ENCODE measurements around the gene HLA-C.
"Not testable (repeated sequence)": the region's sequence is repeated elsewhere in the genome, so short reads cannot be mapped to it uniquely, and the experiment has no call there.

HLA-C gene

GRCh38 chr6:31266567-31267360 lies 5.1 kb downstream of the HLA-C start:
- H3K4me2 ChIP-seq (ENCODE audit: low read depth, low read length, poor library complexity, severe bottlenecking) = no peak overlapping the region
- H3K36me3 ChIP-seq (ENCODE audit: insufficient read depth, low read length) = peaks cover 20% of the 10 kb centered on the region; the same call in 1 of the 2 replicates
- H3K9me3 ChIP-seq (ENCODE audit: insufficient read depth, low read depth, low read length) = no peaks in the 10 kb centered on the region; the same call in 1 of the 2 replicates
- H3K27me3 ChIP-seq (ENCODE audit: insufficient read depth, low read length, poor library complexity, severe bottlenecking) = no peaks in the 10 kb centered on the region
- TF ChIP-seq CTCF (conservative IDR thresholded peaks at IDR 0.05; ENCODE audit: low read length) = no peak
- TF ChIP-seq EZH2phosphoT487 (IDR thresholded peaks at IDR 0.05; ENCODE audit: borderline replicate concordance) = no peak
- no peak overlapping the region for H3K4me3 ChIP-seq (ENCODE audit: low read length, poor library complexity, severe bottlenecking)
- H3K79me2 ChIP-seq (ENCODE audit: insufficient read depth, low read length) = peaks cover 27% of the 10 kb centered on the region
- no peak overlapping the region for H3K9ac ChIP-seq (ENCODE audit: low read depth, low read length, poor library complexity, severe bottlenecking)
- H3F3A ChIP-seq (ENCODE audit: low read depth) = peaks cover 4% of the 10 kb centered on the region; the same call in 1 of the 2 replicates
- no peak overlapping the region for H2AFZ ChIP-seq (ENCODE audit: low read length)
- H4K20me1 ChIP-seq (ENCODE audit: insufficient read depth, low read length, poor library complexity, severe bottlenecking) = peaks cover 28% of the 10 kb centered on the region
- no peaks in the 10 kb centered on the region for H3K9me2 ChIP-seq (replicated peaks; ENCODE audit: low read depth, low read length)
- H3K4me1 ChIP-seq (ENCODE audit: insufficient read depth, low read length, poor library complexity, severe bottlenecking) = peaks cover 14% of the 10 kb centered on the region

DNA sequence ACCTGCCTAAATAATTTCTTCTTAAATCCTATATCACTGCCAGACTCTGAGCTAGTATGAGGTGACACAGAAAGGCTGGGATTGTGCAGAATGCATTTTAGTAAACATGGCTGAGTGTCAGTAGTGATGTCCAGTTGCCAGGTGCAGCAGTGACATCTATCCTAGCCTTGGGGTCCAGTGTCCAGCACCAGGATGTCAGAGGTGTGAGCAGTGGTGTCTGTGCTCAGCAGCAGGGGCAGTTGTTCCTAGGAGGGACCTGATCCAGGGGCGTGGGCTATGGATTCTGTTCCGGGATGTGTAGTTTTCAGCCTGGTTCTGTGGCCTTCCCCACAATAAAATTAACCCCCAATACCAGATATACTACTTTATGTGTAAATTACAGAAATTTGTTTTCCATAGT lies 6.0 kb downstream of the HLA-C start:
- H3K9me2 ChIP-seq (replicated peaks; ENCODE audit: low read depth, low read length) = no peaks in the 10 kb centered on the region
- TF ChIP-seq CTCF (conservative IDR thresholded peaks at IDR 0.05; ENCODE audit: low read length) (no peak), EZH2phosphoT487 (IDR thresholded peaks at IDR 0.05; ENCODE audit: borderline replicate concordance) (no peak)
- H3K9ac ChIP-seq (ENCODE audit: low read depth, low read length, poor library complexity, severe bottlenecking) = no peak overlapping the region
- H3K4me2 ChIP-seq (ENCODE audit: low read depth, low read length, poor library complexity, severe bottlenecking) = no peak overlapping the region
- no peak overlapping the region for H3K4me3 ChIP-seq (ENCODE audit: low read length, poor library complexity, severe bottlenecking)
- H3K79me2 ChIP-seq (ENCODE audit: insufficient read depth, low read length) = peaks cover 19% of the 10 kb centered on the region
- no peak overlapping the region for H2AFZ ChIP-seq (ENCODE audit: low read length)
- no peaks in the 10 kb centered on the region; the same call in 1 of the 2 replicates for H3K9me3 ChIP-seq (ENCODE audit: insufficient read depth, low read depth, low read length)
- H3K27me3 ChIP-seq (ENCODE audit: insufficient read depth, low read length, poor library complexity, severe bottlenecking) = no peaks in the 10 kb centered on the region
- peaks cover 20% of the 10 kb centered on the region; the same call in 1 of the 2 replicates for H3K36me3 ChIP-seq (ENCODE audit: insufficient read depth, low read length)
- H4K20me1 ChIP-seq (ENCODE audit: insufficient read depth, low read length, poor library complexity, severe bottlenecking) = peaks cover 24% of the 10 kb centered on the region
- H3K4me1 ChIP-seq (ENCODE audit: insufficient read depth, low read length, poor library complexity, severe bottlenecking) = peaks cover 12% of the 10 kb centered on the region
- H3F3A ChIP-seq (ENCODE audit: low read depth) = peaks cover 4% of the 10 kb centered on the region; the same call in 1 of the 2 replicates

GRCh38 chr6:31263346-31263933 lies 8.5 kb downstream of the HLA-C start:
- H3F3A ChIP-seq (ENCODE audit: low read depth); H3K27me3 ChIP-seq (ENCODE audit: insufficient read depth, low read length, poor library complexity, severe bottlenecking); H3K9me3 ChIP-seq (ENCODE audit: insufficient read depth, low read depth, low read length): not testable (repeated sequence)

GRCh38 chr6:31259995-31260394 lies 11.9 kb downstream of the HLA-C start:
- H3K9me2 ChIP-seq (replicated peaks; ENCODE audit: low read depth, low read length); H3K9ac ChIP-seq (ENCODE audit: low read depth, low read length, poor library complexity, severe bottlenecking); H3K79me2 ChIP-seq (ENCODE audit: insufficient read depth, low read length); H3K4me1 ChIP-seq (ENCODE audit: insufficient read depth, low read length, poor library complexity, severe bottlenecking); H3K36me3 ChIP-seq (ENCODE audit: insufficient read depth, low read length); H4K20me1 ChIP-seq (ENCODE audit: insufficient read depth, low read length, poor library complexity, severe bottlenecking); H3K4me2 ChIP-seq (ENCODE audit: low read depth, low read length, poor library complexity, severe bottlenecking); H3K4me3 ChIP-seq (ENCODE audit: low read length, poor library complexity, severe bottlenecking); H2AFZ ChIP-seq (ENCODE audit: low read length); H3K27me3 ChIP-seq (ENCODE audit: insufficient read depth, low read length, poor library complexity, severe bottlenecking); H3F3A ChIP-seq (ENCODE audit: low read depth); H3K9me3 ChIP-seq (ENCODE audit: insufficient read depth, low read depth, low read length): not testable (repeated sequence)

More at GRCh38 chr6:31263346-31263933, 8.5 kb downstream of the HLA-C start:
- not testable (repeated sequence) for H3K79me2 ChIP-seq (ENCODE audit: insufficient read depth, low read length); H4K20me1 ChIP-seq (ENCODE audit: insufficient read depth, low read length, poor library complexity, severe bottlenecking); H3K4me3 ChIP-seq (ENCODE audit: low read length, poor library complexity, severe bottlenecking); H2AFZ ChIP-seq (ENCODE audit: low read length); H3K9me2 ChIP-seq (replicated peaks; ENCODE audit: low read depth, low read length); H3K4me2 ChIP-seq (ENCODE audit: low read depth, low read length, poor library complexity, severe bottlenecking); H3K9ac ChIP-seq (ENCODE audit: low read depth, low read length, poor library complexity, severe bottlenecking); H3K4me1 ChIP-seq (ENCODE audit: insufficient read depth, low read length, poor library complexity, severe bottlenecking); H3K36me3 ChIP-seq (ENCODE audit: insufficient read depth, low read length)

Measured in Loucy (cell line).